Loucy (cell line): ENCODE measurements around the gene TBX19.
"Not testable (repeated sequence)": the region's sequence is repeated elsewhere in the genome, so short reads cannot be mapped to it uniquely, and the experiment has no call there.

Experiments used
- H2AFZ ChIP-seq: fragments of 200-600 bp; sonication (generic); 2 replicates; pipeline ENCODE4 v1.6.0; 2016; ENCODE audit warnings: antibody characterized with exemption, mild to moderate bottlenecking, low read length, moderate library complexity
- H3F3A ChIP-seq: fragments of 200-600 bp; 2 replicates; pipeline ENCODE4 v1.6.0; 2016; ENCODE audit warnings: antibody characterized with exemption, low read depth, mild to moderate bottlenecking
- H3K27me3 ChIP-seq: fragments of 200-600 bp; sonication (generic); 2 replicates; pipeline ENCODE4 v1.6.1; 2014; ENCODE audit warnings: low read length, mild to moderate bottlenecking; ENCODE audit not compliant: insufficient read depth, poor library complexity, severe bottlenecking
- H3K36me3 ChIP-seq: fragments of 200-600 bp; sonication (generic); 2 replicates; pipeline ENCODE4 v1.6.1; 2016; ENCODE audit warnings: low read length; ENCODE audit not compliant: insufficient read depth
- H3K4me1 ChIP-seq: fragments of 200-600 bp; sonication (generic); 2 replicates; pipeline ENCODE4 v1.5.1; 2014; ENCODE audit warnings: low read length, mild to moderate bottlenecking; ENCODE audit not compliant: insufficient read depth, poor library complexity, severe bottlenecking
- H3K4me2 ChIP-seq: fragments of 200-600 bp; sonication (generic); 2 replicates; pipeline ENCODE4 v1.6.0; 2014; ENCODE audit warnings: antibody characterized with exemption, low read length, low read depth, mild to moderate bottlenecking; ENCODE audit not compliant: poor library complexity, severe bottlenecking
- H3K4me3 ChIP-seq: fragments of 200-600 bp; sonication (generic); 2 replicates; pipeline ENCODE4 v1.5.1; 2014; ENCODE audit warnings: low read length, mild to moderate bottlenecking, mixed read lengths; ENCODE audit not compliant: poor library complexity, severe bottlenecking
- H3K79me2 ChIP-seq: fragments of 200-600 bp; sonication (generic); 2 replicates; pipeline ENCODE4 v1.6.1; 2014; ENCODE audit warnings: low read length; ENCODE audit not compliant: insufficient read depth
- H3K9ac ChIP-seq: fragments of 200-600 bp; sonication (generic); 2 replicates; pipeline ENCODE4 v1.6.0; 2014; ENCODE audit warnings: mild to moderate bottlenecking, low read depth, low read length, moderate library complexity; ENCODE audit not compliant: poor library complexity, severe bottlenecking
- H3K9me2 ChIP-seq: fragments of 200-600 bp; sonication (generic); replicated peaks from 2 replicates; pipeline ENCODE4 v1.6.1; 2016; ENCODE audit warnings: low read depth, low read length, mixed read lengths
- H3K9me3 ChIP-seq: fragments of 200-600 bp; sonication (generic); 2 replicates; pipeline ENCODE4 v1.6.1; 2014; ENCODE audit warnings: mild to moderate bottlenecking, antibody characterized with exemption, low read length, low read depth; ENCODE audit not compliant: insufficient read depth
- H4K20me1 ChIP-seq: fragments of 200-600 bp; sonication (generic); 2 replicates; pipeline ENCODE4 v1.6.0; 2014; ENCODE audit warnings: antibody characterized with exemption, low read length, mild to moderate bottlenecking; ENCODE audit not compliant: insufficient read depth, poor library complexity, severe bottlenecking
- EZH2phosphoT487 ChIP-seq: fragments of 200-600 bp; IDR thresholded peaks from 2 replicates; pipeline ENCODE4 v1.6.1; 2018; ENCODE audit warnings: antibody characterized with exemption, mild to moderate bottlenecking, moderate library complexity, borderline replicate concordance
- TF ChIP-seq, protein P1 (sequence below): fragments of 200-600 bp; sonication (generic); conservative IDR thresholded peaks from 2 replicates; pipeline ENCODE4 v1.5.1; 2014; ENCODE audit warnings: mild to moderate bottlenecking, antibody characterized with exemption, low read length

Gene TBX19

DNA sequence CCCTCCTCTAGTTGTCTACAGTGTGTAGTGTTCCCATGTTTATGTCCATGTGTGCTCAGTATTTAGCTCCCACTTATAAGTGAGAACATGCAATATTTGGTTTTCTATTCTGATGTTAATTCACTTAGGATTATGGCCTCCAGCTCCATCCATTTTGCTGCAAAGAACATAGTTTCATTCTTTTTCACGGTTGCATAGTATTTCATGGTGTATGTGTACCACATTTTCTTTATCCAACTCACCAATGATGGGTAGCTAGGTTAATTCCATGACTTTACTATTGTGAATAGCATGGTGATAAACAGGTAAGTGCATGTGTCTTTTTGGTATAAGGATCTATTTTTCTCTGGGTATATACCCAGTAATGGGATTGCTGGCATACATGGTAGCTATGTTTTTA lies 67.0 kb downstream of the TBX19 start:
- Histone ChIP-seq H3K9me3 (no peaks in the 10 kb centered on the region), H3K4me3 (peak overlapping the region; percentile 75), H4K20me1 (no peaks in the 10 kb centered on the region), H3K9me2 (no peaks in the 10 kb centered on the region), H3K9ac (no peak overlapping the region), H3F3A (no peaks in the 10 kb centered on the region), H3K4me2 (peak overlapping the region; percentile 75), H3K4me1 (peaks cover 11% of the 10 kb centered on the region), H3K36me3 (no peaks in the 10 kb centered on the region), H2AFZ (peak overlapping the region; percentile 85; the same call in 1 of the 2 replicates), H3K27me3 (no peaks in the 10 kb centered on the region), H3K79me2 (no peaks in the 10 kb centered on the region)
- TF ChIP-seq EZH2phosphoT487 = no peak
- TF ChIP-seq, protein P1, sequence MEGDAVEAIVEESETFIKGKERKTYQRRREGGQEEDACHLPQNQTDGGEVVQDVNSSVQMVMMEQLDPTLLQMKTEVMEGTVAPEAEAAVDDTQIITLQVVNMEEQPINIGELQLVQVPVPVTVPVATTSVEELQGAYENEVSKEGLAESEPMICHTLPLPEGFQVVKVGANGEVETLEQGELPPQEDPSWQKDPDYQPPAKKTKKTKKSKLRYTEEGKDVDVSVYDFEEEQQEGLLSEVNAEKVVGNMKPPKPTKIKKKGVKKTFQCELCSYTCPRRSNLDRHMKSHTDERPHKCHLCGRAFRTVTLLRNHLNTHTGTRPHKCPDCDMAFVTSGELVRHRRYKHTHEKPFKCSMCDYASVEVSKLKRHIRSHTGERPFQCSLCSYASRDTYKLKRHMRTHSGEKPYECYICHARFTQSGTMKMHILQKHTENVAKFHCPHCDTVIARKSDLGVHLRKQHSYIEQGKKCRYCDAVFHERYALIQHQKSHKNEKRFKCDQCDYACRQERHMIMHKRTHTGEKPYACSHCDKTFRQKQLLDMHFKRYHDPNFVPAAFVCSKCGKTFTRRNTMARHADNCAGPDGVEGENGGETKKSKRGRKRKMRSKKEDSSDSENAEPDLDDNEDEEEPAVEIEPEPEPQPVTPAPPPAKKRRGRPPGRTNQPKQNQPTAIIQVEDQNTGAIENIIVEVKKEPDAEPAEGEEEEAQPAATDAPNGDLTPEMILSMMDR = no peak

DNA sequence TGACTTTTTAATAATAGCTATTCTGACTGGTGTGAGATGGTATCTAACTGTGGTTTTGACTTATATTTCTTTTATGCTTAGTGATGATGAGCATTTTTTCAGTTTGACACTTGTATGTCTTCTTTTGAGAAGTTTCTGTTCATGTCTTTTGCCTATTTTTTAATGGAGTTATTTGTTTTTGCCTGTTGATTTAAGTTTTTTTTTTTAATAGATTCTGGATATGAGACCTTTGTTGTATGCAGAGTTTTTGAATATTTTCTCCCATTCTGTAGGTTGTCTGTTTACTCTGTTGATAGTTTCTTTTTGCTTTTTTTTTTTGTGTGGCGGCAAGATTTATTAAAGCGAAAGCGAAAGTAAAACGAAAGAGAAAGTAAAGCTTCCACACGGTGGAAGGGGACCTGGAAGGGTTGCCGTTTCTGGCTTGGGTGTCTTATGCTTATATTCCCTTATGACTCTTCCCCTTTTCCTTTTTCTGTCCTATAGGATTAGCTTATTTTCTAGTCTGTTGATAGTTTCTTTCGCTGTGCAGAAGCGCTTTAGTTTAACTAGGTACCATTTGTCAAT lies 67.6 kb downstream of the TBX19 start:
- Histone ChIP-seq H3K9me3 (no peaks in the 10 kb centered on the region), H4K20me1 (no peaks in the 10 kb centered on the region), H3K4me2 (peak overlapping the region; percentile 75), H3K9me2 (no peaks in the 10 kb centered on the region), H3K9ac (peak overlapping the region; percentile 55), H3K36me3 (no peaks in the 10 kb centered on the region), H3K79me2 (no peaks in the 10 kb centered on the region), H3K27me3 (no peaks in the 10 kb centered on the region), H3K4me3 (peak overlapping the region; percentile 75), H2AFZ (peak overlapping the region; percentile 85), H3F3A (no peaks in the 10 kb centered on the region), H3K4me1 (peaks cover 7% of the 10 kb centered on the region)
- TF ChIP-seq, protein P1 = no peak

DNA sequence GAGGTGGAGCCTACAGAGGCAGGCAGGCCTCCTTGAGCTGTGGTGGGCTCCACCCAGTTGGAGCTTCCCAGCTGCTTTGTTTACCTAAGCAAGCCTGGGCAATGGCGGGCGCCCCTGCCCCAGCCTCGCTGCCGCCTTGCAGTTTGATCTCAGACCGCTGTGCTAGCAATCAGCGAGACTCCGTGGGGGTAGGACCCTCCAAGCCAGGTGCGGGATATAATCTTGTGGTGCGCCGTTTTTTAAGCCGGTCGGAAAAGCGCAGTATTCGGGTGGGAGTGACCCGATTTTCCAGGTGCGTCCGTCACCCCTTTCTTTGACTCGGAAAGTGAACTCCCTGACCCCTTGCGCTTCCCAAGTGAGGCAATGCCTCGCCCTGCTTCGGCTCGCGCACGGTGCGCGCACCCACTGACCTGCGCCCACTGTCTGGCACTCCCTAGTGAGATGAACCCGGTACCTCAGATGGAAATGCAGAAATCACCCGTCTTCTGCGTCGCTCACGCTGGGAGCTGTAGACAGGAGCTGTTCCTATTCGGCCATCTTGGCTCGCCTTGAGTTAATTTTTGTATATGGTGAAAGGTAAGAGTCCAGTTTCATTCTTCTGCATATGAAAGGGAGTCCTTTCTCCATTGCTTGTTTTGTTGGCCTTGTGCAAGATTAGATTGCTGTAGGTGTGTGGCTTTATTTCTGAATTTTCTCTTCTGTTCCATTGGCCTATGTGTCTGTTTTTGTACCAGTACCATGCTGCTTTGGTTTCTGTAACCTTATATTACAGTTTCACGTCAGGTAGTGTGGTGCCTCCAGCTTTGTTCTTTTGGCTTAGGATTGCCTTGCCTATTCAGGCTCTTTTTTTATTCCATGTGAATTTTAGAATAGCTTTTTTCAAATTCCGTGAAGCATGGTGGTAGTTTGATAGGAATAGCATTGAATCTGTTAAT lies 73.9 kb downstream of the TBX19 start:
- not testable (repeated sequence) for H2AFZ ChIP-seq, H3K9me3 ChIP-seq, H3K9ac ChIP-seq, H3K36me3 ChIP-seq, H3K79me2 ChIP-seq, H3F3A ChIP-seq, H3K27me3 ChIP-seq, H3K4me3 ChIP-seq, H3K4me2 ChIP-seq, H3K4me1 ChIP-seq, H4K20me1 ChIP-seq, H3K9me2 ChIP-seq
